GM20000 (cell line): ENCODE results near the gene SPAG16.
"Not testable (repeated sequence)": the region's sequence is repeated elsewhere in the genome, so short reads cannot be mapped to it uniquely, and the experiment has no call there.

Experiments used
- DNase-seq: peaks from one replicate; pipeline ENCODE4 v3.0.0; 2012; ENCODE audit warnings: low spot score
- TF ChIP-seq, protein P1 (sequence below): IDR thresholded peaks from 2 replicates; pipeline ENCODE4 v1.5.1; 2012; ENCODE audit warnings: mild to moderate bottlenecking, control low read depth; ENCODE audit errors: extremely low read depth, missing control alignments

Gene SPAG16

DNA sequence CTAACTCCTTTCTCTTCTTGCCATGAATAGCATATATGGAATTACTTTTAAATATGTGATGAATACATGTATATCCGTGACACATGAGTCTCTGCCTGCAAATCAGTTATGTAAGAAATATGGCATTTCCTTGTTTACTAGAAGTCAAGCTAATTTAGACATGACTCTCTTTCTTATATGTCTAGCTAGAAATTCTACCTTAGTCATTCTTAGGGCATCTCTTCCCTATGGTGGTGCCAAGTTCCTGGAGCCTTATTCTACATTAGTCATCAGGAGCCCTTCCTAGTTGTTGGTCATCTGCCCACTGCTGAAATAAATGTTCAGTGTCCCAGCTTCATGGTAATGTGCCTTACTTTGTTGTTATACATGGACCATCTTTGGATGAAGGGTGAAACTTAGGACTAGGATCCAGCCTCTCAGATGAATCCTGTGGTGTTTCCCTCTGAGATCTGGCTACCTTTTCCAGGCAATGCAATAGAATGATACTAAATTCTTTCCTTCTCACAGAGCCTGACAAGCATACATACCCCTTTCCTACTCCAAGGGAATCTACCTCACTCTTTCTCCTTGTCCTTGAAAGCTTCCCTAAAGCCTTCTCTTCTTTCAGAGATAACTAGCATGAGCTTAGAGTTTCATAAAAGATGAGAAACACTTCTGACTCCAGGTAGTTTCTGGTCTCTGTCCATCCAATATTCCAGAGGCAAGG, 711.3 kb downstream of the SPAG16 start:
- TF ChIP-seq, protein P1, sequence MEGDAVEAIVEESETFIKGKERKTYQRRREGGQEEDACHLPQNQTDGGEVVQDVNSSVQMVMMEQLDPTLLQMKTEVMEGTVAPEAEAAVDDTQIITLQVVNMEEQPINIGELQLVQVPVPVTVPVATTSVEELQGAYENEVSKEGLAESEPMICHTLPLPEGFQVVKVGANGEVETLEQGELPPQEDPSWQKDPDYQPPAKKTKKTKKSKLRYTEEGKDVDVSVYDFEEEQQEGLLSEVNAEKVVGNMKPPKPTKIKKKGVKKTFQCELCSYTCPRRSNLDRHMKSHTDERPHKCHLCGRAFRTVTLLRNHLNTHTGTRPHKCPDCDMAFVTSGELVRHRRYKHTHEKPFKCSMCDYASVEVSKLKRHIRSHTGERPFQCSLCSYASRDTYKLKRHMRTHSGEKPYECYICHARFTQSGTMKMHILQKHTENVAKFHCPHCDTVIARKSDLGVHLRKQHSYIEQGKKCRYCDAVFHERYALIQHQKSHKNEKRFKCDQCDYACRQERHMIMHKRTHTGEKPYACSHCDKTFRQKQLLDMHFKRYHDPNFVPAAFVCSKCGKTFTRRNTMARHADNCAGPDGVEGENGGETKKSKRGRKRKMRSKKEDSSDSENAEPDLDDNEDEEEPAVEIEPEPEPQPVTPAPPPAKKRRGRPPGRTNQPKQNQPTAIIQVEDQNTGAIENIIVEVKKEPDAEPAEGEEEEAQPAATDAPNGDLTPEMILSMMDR = no peak
- no peak for DNase-seq

GRCh38 chr2:213998976-213999375, 714.7 kb downstream of the SPAG16 start:
- not testable (repeated sequence) for DNase-seq

GRCh38 chr2:214004463-214004862, 720.2 kb downstream of the SPAG16 start:
- TF ChIP-seq, protein P1 = no peak

DNA sequence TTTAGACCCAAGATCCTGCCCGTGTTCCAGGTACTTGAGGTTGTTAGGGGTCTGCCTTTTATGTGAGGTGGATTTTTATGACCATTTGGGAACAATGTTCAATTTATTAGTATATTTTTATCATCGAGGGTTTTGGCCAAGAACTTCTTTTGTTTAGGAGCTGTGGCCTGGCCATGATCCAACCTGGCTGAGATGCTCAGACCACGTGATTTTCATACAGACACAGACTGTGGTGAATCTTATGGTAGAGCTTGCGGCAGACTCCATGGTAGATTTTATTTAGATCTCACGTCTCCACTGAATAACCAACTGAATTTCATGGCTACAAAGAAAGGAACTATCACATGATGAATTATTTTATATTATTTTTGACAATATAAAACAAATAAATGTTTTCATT, 721.1 kb downstream of the SPAG16 start:
- TF ChIP-seq, protein P1 = no peak
- DNase-seq = no peak

More at GRCh38 chr2:214004463-214004862, 720.2 kb downstream of the SPAG16 start:
- DNase-seq = no peak

DNA sequence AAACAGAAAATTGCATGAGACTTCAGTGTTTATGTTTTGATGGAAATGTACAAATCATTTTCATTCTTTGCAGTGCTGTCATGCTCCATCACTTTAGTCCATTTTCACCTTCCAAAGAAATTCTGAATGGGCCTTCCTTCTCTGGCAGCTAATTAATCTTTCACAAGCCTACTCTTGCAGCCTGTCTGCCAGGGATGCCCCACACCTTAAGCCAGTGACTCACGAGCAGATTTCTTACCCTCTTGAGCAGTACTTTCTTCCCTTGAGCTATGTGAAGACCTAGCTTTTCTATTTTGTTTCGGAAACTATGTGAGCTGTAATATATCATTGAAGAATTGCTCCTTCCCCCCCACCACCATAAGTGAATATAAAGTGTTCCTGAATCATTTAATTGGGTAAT, 722.3 kb downstream of the SPAG16 start:
- TF ChIP-seq, protein P1 = no peak
- no peak for DNase-seq

- TF ChIP-seq, protein P1 = no peak
- DNase-seq = no peak
Measured at GRCh38 chr2:214011676-214012075, 727.4 kb downstream of the SPAG16 start.

DNA sequence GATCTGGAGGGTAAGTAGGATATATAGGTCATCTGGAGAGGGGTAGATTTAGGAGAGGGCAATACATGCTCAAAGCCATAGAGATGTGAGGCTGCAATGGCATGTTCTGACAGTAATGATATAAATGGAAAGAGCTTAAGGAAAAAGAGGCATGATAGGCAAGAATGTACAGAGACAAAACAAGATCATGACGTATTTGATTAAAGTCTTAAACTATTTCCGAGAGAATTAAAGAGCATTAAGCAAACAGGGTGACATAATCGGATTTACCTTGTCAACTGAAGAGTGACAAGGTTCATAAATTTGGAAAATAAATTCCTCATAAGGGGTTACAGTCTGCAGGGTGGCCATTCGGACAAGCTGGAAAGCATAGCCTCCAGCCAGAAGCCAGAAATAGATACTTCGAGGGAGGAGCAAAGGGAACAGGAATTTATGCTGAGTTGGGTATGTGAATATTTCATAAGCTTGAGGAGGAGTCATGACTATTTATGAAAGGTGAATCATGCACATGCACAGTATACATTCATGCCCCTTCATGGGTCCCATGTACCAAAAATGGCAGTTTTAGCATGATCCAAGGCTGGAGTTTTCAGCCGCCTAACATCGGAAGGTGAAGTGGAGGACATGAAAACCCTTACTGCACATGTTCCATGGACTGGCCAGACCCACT, 730.4 kb downstream of the SPAG16 start:
- DNase-seq = no peak
- TF ChIP-seq, protein P1 = no peak
